Panc1 (cell line): ENCODE measurements around the gene PIP4K2A. TPM values are rescaled to one million over a fixed set of nuclear protein-coding genes. Genes with fewer than 3 reads are reported as not detected.

Experiments
- ATAC-seq: fragments of 200-7000 bp; cut with Tn5 transposase; 2 replicates; pipeline ENCODE4 v1.9.1; 2020; ENCODE audit warnings: mild to moderate bottlenecking, moderate library complexity
- BruUV-seq: library from RNA; stranded (reverse); fragments of 400-500 nt; replicated peaks from 2 replicates; lab custom pipeline; 2021; lab: Mats Ljungman, UMichigan
- CTCF ChIA-PET: fragments of 300-600 bp; sonication (Branson Sonifier 250); formaldehyde crosslinking; loops from one replicate; lab custom pipeline; 2022; ENCODE audit warnings: antibody characterized with exemption; lab: Charles Lee
- POLR2A ChIA-PET: fragments of 300-600 bp; sonication (Branson Sonifier 250); formaldehyde crosslinking; loops from one replicate; lab custom pipeline; 2022; ENCODE audit warnings: antibody characterized with exemption; lab: Charles Lee
- DNase-seq: peaks from one replicate; pipeline ENCODE4 v3.0.0-alpha.2; 2010; ENCODE audit warnings: low read depth, low spot score
- H3K27ac ChIP-seq: 2 replicates; pipeline ENCODE4 v1.5.1; 2011; ENCODE audit warnings: mild to moderate bottlenecking, low read length, inconsistent platforms
- H3K27me3 ChIP-seq: fragments of 200-500 bp; sonication (Bioruptor generic); 2 replicates; pipeline ENCODE4 v1.6.0; 2014; ENCODE audit warnings: low read length, inconsistent platforms; ENCODE audit not compliant: control insufficient read depth, insufficient read depth
- H3K36me3 ChIP-seq: fragments of 200-500 bp; sonication (Bioruptor generic); 2 replicates; pipeline ENCODE4 v1.5.1; 2014; ENCODE audit warnings: inconsistent platforms, mild to moderate bottlenecking, low read length, moderate library complexity; ENCODE audit not compliant: control insufficient read depth, insufficient read depth
- H3K4me1 ChIP-seq: 2 replicates; pipeline ENCODE4 v1.5.1; 2011; ENCODE audit warnings: inconsistent platforms, mild to moderate bottlenecking, low read length, moderate library complexity; ENCODE audit not compliant: control insufficient read depth, insufficient read depth
- H3K4me3 ChIP-seq, 2 experiments: 2 replicates each; pipeline ENCODE4 v1.5.1; 2011 to 2012; ENCODE audit warnings: low read depth in 2 of 2, low read length in 2 of 2, mild to moderate bottlenecking in 2 of 2, inconsistent platforms in 1 of 2, moderate library complexity in 1 of 2
- H3K9me3 ChIP-seq: fragments of 200-500 bp; sonication (Bioruptor generic); 2 replicates; pipeline ENCODE4 v1.5.1; 2014; ENCODE audit warnings: low read depth, mild to moderate bottlenecking, inconsistent platforms, low read length, moderate library complexity; ENCODE audit not compliant: control insufficient read depth, insufficient read depth
- CTCF ChIP-seq: fragments of 450-650 bp; IDR thresholded peaks from 2 replicates; pipeline ENCODE4 v1.5.1; 2017; ENCODE audit warnings: mild to moderate bottlenecking
- POLR2AphosphoS5 ChIP-seq: IDR thresholded peaks from 2 replicates; pipeline ENCODE4 v1.6.1; 2012; ENCODE audit warnings: mild to moderate bottlenecking, low read depth, low read length, moderate library complexity
- REST ChIP-seq, 2 experiments: IDR thresholded peaks; 2 replicates each; pipeline ENCODE4 v1.6.1; 2011 to 2012; ENCODE audit warnings: low read depth in 2 of 2, control low read depth in 1 of 2, low read length in 1 of 2, mild to moderate bottlenecking in 1 of 2, moderate library complexity in 1 of 2; ENCODE audit not compliant: insufficient read depth in 1 of 2
- SIN3A ChIP-seq: IDR thresholded peaks from 2 replicates; pipeline ENCODE4 v1.6.1; 2012; ENCODE audit warnings: low read depth, mild to moderate bottlenecking, low read length, moderate library complexity, borderline replicate concordance; ENCODE audit not compliant: insufficient read depth
- TCF7L2 ChIP-seq: IDR thresholded peaks from 2 replicates; pipeline ENCODE4 v1.6.1; 2011; ENCODE audit warnings: mild to moderate bottlenecking, low read depth, low read length, inconsistent platforms
- in situ Hi-C: cut with HindIII; loops from 2 replicates; pipeline ENCODE4 v1.10.0; 2016; ENCODE audit warnings: low sequenced_read_pairs, low pct_unique_long_range_greater_than_20kb
- intact Hi-C: fragments of 100-400 bp; cut with micrococcal nuclease; formaldehyde crosslinking; loops from one replicate; pipeline ENCODE4 v1.10.0; 2022; ENCODE audit not compliant: unreplicated experiment
- total RNA-seq: library from RNA; stranded (reverse); gene quantifications from one replicate; pipeline ENCODE4 v1.2.1, GENCODE V29; 2021; ENCODE audit not compliant: unreplicated experiment

The PIP4K2A gene
- total RNA-seq, 1 experiment from 2014 or later, result 25.2 TPM

GRCh38 chr10:22583683-22584082, 130.7 kb downstream of the PIP4K2A start:
- intact Hi-C loops, result no loop called here
- H3K4me3 ChIP-seq, result no peak overlapping the region
- BruUV-seq, result no TSS peak
- no peaks in the 10 kb centered on the region for H3K4me1 ChIP-seq
- ChIA-PET POLR2A (no interaction called here), CTCF (interaction anchor here (0.6 kb wide), 1 partner anchor 126 kb away, joined by 12 read pairs; no protein-coding TSS in a partner anchor)
- no peaks in the 10 kb centered on the region for H3K27me3 ChIP-seq
- DNase-seq, result no peak
- no peak for ATAC-seq
- no peaks in the 10 kb centered on the region for H3K9me3 ChIP-seq
- in situ Hi-C loops, result no loop called here
- H3K27ac ChIP-seq, result no peak overlapping the region
- TF ChIP-seq CTCF (no peak), TCF7L2 (no peak), POLR2AphosphoS5 (no peak), SIN3A (no peak), REST (IDR thresholded peaks at IDR 0.05; ENCODE audit: insufficient read depth in 1 of 2, low read depth in 2 of 2, low read length in 1 of 2) (no peak)
- no peaks in the 10 kb centered on the region for H3K36me3 ChIP-seq

- no peaks in the 10 kb centered on the region for H3K4me1 ChIP-seq
- H3K27me3 ChIP-seq, result no peaks in the 10 kb centered on the region
- no peak for TF ChIP-seq SIN3A
- no peak for TF ChIP-seq TCF7L2
- TF ChIP-seq POLR2AphosphoS5, result no peak
- TF ChIP-seq CTCF, result no peak
- no peak for TF ChIP-seq REST (IDR thresholded peaks at IDR 0.05; ENCODE audit: insufficient read depth in 1 of 2, low read depth in 2 of 2, low read length in 1 of 2)
- H3K27ac ChIP-seq, result no peak overlapping the region
- in situ Hi-C loops (no loop called here), intact Hi-C loops (no loop called here)
- no peak overlapping the region for H3K4me3 ChIP-seq
- DNase-seq, result no peak
- BruUV-seq, result no TSS peak
- no peak for ATAC-seq
- no peaks in the 10 kb centered on the region for H3K36me3 ChIP-seq
- H3K9me3 ChIP-seq, result no peaks in the 10 kb centered on the region
- POLR2A ChIA-PET, result no interaction called here
- CTCF ChIA-PET, result interaction anchor here (0.6 kb wide), 1 partner anchor 47 kb away, joined by 7 read pairs; no protein-coding TSS in a partner anchor
These were observed 132.9 kb downstream of the PIP4K2A start for GRCh38 chr10:22581461-22581860.
